Pancreas (tissue), 10 donors: ENCODE measurements around the gene MB. TPM values are rescaled to one million over a fixed set of nuclear protein-coding genes. Genes with fewer than 3 reads are reported as not detected.

Source experiments
- ATAC-seq, 4 donors: fragments of 200-7000 bp; cut with Tn5 transposase; one replicate each; pipeline versions ENCODE4 v1.8.0 to v1.9.1; 2020; ENCODE audit warnings: mild to moderate bottlenecking in 4 of 4, moderate library complexity in 4 of 4
- DNase-seq, 6 donors: peaks; one replicate each; pipeline ENCODE4 v3.0.0-alpha.2; 2020
- FAIRE-seq: peaks from 2 replicates; lab custom pipeline; 2012; peaks lifted over from hg19 to GRCh38; lab: Jason Lieb, UNC
- H3K27ac ChIP-seq, 4 donors: fragments of 200-600 bp; sonication (generic); 1 replicate in 3 of 4; 2 replicates in 1 of 4; pipeline versions ENCODE4 v1.5.0 to v1.8.0; 2020
- H3K27me3 ChIP-seq, 4 donors: fragments of 200-600 bp; one replicate each; pipeline ENCODE4 v1.8.0; 2021
- H3K36me3 ChIP-seq, 3 donors: fragments of 200-600 bp; sonication (generic) in 1 of 3; one replicate each; pipeline versions ENCODE4 v1.5.0 to v1.8.0; 2020 to 2021
- H3K4me1 ChIP-seq, 3 donors: fragments of 200-600 bp; one replicate each; pipeline ENCODE4 v1.8.0; 2021
- H3K4me3 ChIP-seq, 4 donors: fragments of 200-600 bp; sonication (generic) in 2 of 4; one replicate each; pipeline versions ENCODE4 v1.5.0 to v1.8.0; 2020 to 2021
- H3K9me3 ChIP-seq, 4 donors: fragments of 200-600 bp; one replicate each; pipeline ENCODE4 v1.8.0; 2021
- CTCF ChIP-seq, 4 donors: fragments of 200-600 bp; sonication (generic) in 3 of 4; IDR thresholded peaks; one replicate each; pipeline versions ENCODE4 v1.5.0 to v1.8.0; 2021; ENCODE audit warnings: antibody characterized with exemption in 4 of 4
- WGBS, 2 donors: extraction: QIAGEN DNeasy Blood & Tissue Kit; methylation state at CpG; one replicate each; pipeline ENCODE4 v1.1.7; 2013; 5-methylcytosine and 5-hydroxymethylcytosine counted together
- intact Hi-C, 3 donors: fragments of 100-400 bp; cut with DNase I; formaldehyde crosslinking; loops; one replicate each; pipeline versions ENCODE4 v1.11.1 to v1.14.2; 2022
- polyA plus RNA-seq, 2 donors: library from polyadenylated mRNA; stranded (reverse); fragments of 200-250 nt; gene quantifications; one replicate each; pipeline ENCODE4 v1.2.3, GENCODE V29; 2013
- total RNA-seq, 6 donors: library from RNA; stranded (reverse); fragmentation: NEBNext Ultra II Directional in 4 of 6; extraction: Animal tissue kit (Norgen Biotek cat#: 25700) in 4 of 6; gene quantifications; one replicate each; pipeline versions ENCODE4 v1.2.1 to v1.2.4, GENCODE V29; 2021 to 2023
- donor health status: healthy with polysubstance abuse.
- donor health status: DM: no; HTN: no; CAD: no; lungs with moderate emphysema.
- donor health status: DM: no; HTN: no; CAD: no.
- donor health status: control.
- donor health status: control.
- donor health status: Bipolar disorder and iron deficiency.
- donor health status: DM: yes; HTN: yes; CAD: no.
- donor health status: DM: no; HTN: no; CAD: no.
- donor health status: DM: no; HTN: no; CAD: no.
- donor health status: DM: yes; HTN: yes; CAD: no.

The MB gene
- total and polyA plus RNA-seq, 8 donors, result 0.46 to 6.6 (median 1.2) TPM; not detected in 2

- FAIRE-seq (no peak), DNase-seq (peak in 1 of 6 donors; percentile 36)
- 69 to 70% methylated on average over 13 of the region's 13 CpGs for WGBS, 2 donors
Observed at GRCh38 chr22:35605851-35606481, 11.2 kb downstream of the MB start.

GRCh38 chr22:35605369-35605680 is 11.8 kb downstream of the MB start:
- no peaks in the 10 kb centered on the region for H3K27me3 ChIP-seq
- no peak for FAIRE-seq
- no peak overlapping the region for H3K4me3 ChIP-seq
- TF ChIP-seq CTCF (IDR thresholded peaks at IDR 0.05), result no peak
- intact Hi-C loops, result no loop called here
- no peaks in the 10 kb centered on the region for H3K9me3 ChIP-seq
- 74 to 78% methylated on average over 2 of the region's 2 CpGs for WGBS, 2 donors
- H3K36me3 ChIP-seq, result no peaks in the 10 kb centered on the region
- H3K4me1 ChIP-seq, result peaks cover 0 to 3% (median 0%) of the 10 kb centered on the region in 3 donors
- no peak overlapping the region for H3K27ac ChIP-seq
- DNase-seq, result no peak
- no peak for ATAC-seq

More at GRCh38 chr22:35605851-35606481, 11.2 kb downstream of the MB start:
- Histone ChIP-seq H3K27me3 (no peaks in the 10 kb centered on the region), H3K9me3 (no peaks in the 10 kb centered on the region), H3K27ac (peak overlapping the region in 2 of 4 donors; percentile 11 to 33), H3K4me3 (no peak overlapping the region), H3K4me1 (peaks cover 0 to 3% (median 0%) of the 10 kb centered on the region in 3 donors), H3K36me3 (no peaks in the 10 kb centered on the region)
- ATAC-seq, result peak in 1 of 4 donors; percentile 36
- TF ChIP-seq CTCF (IDR thresholded peaks at IDR 0.05), result no peak
- intact Hi-C loops, result no loop called here

- FAIRE-seq (no peak), ATAC-seq (peak; percentile 54 to 64 (median 59)), DNase-seq (peak in 1 of 6 donors; percentile 12)
- H3K36me3 ChIP-seq, result no peaks in the 10 kb centered on the region
- H3K27me3 ChIP-seq, result no peaks in the 10 kb centered on the region
- 35 to 36% methylated on average over 9 of the region's 9 CpGs for WGBS, 2 donors
- no peak for TF ChIP-seq CTCF (IDR thresholded peaks at IDR 0.05)
- H3K27ac ChIP-seq, result no peak overlapping the region
- H3K4me3 ChIP-seq, result no peak overlapping the region
- intact Hi-C loops, result no loop called here
- H3K4me1 ChIP-seq, result peaks cover 0 to 3% (median 0%) of the 10 kb centered on the region in 3 donors
- H3K9me3 ChIP-seq, result no peaks in the 10 kb centered on the region
Observed at GRCh38 chr22:35604621-35605368, 12.3 kb downstream of the MB start.

- peaks cover 0 to 6% (median 0%) of the 10 kb centered on the region in 3 donors for H3K4me1 ChIP-seq
- H3K9me3 ChIP-seq, result no peaks in the 10 kb centered on the region
- ATAC-seq, result peak; percentile 8 to 66 (median 45)
- FAIRE-seq, result no peak
- no peaks in the 10 kb centered on the region for H3K36me3 ChIP-seq
- H3K27ac ChIP-seq, result no peak overlapping the region
- WGBS, 2 donors, result 57 to 63% methylated on average over 9 of the region's 9 CpGs
- H3K27me3 ChIP-seq, result no peaks in the 10 kb centered on the region
- DNase-seq, result no peak
- H3K4me3 ChIP-seq, result no peak overlapping the region
- intact Hi-C loops, result no loop called here
- no peak for TF ChIP-seq CTCF (IDR thresholded peaks at IDR 0.05)
Observed at GRCh38 chr22:35601743-35602615, 15.2 kb downstream of the MB start.
